ENCODE data around the gene TSHZ2.
"Not testable (repeated sequence)": the region's sequence is repeated elsewhere in the genome, so short reads cannot be mapped to it uniquely, and the experiment has no call there.

The TSHZ2 gene

GRCh38 chr20:53402233-53403005, 430.3 kb downstream of the TSHZ2 start:
- no peak for DNase-seq

GRCh38 chr20:53403029-53403428, 430.9 kb downstream of the TSHZ2 start:
- no peak for DNase-seq

GRCh38 chr20:53405139-53405538, 433.0 kb downstream of the TSHZ2 start:
- peak; percentile 39 for DNase-seq

GRCh38 chr20:53406580-53406979, 434.4 kb downstream of the TSHZ2 start:
- no peak for DNase-seq

- no peak for DNase-seq
These were observed 436.7 kb downstream of the TSHZ2 start for GRCh38 chr20:53408691-53409446.

- no peak for DNase-seq
These were observed 437.2 kb downstream of the TSHZ2 start for GRCh38 chr20:53409447-53409717.

GRCh38 chr20:53411129-53411528, 439.0 kb downstream of the TSHZ2 start:
- DNase-seq: no peak

- no peak for DNase-seq
These were observed 439.7 kb downstream of the TSHZ2 start for GRCh38 chr20:53411891-53412290.

- no peak for DNase-seq
These were observed 440.5 kb downstream of the TSHZ2 start for GRCh38 chr20:53412577-53413185.

GRCh38 chr20:53413186-53413631, 441.1 kb downstream of the TSHZ2 start:
- DNase-seq: no peak

- not testable (repeated sequence) for DNase-seq
These were observed 441.7 kb downstream of the TSHZ2 start for GRCh38 chr20:53413845-53414244.

GRCh38 chr20:53419693-53420460, 447.7 kb downstream of the TSHZ2 start:
- DNase-seq: no peak

GRCh38 chr20:53421343-53421742, 449.2 kb downstream of the TSHZ2 start:
- DNase-seq: no peak

- no peak for DNase-seq
These were observed 449.9 kb downstream of the TSHZ2 start for GRCh38 chr20:53422039-53422438.

- DNase-seq: no peak
These were observed 451.5 kb downstream of the TSHZ2 start for GRCh38 chr20:53423587-53424146.

GRCh38 chr20:53425481-53425880, 453.3 kb downstream of the TSHZ2 start:
- no peak for DNase-seq

- peak; percentile 7 for DNase-seq
These were observed 453.8 kb downstream of the TSHZ2 start for GRCh38 chr20:53425941-53426340.

GRCh38 chr20:53426766-53427312, 454.7 kb downstream of the TSHZ2 start:
- no peak for DNase-seq

- no peak for DNase-seq
These were observed 455.8 kb downstream of the TSHZ2 start for GRCh38 chr20:53427951-53428350.

- no peak for DNase-seq
These were observed 456.4 kb downstream of the TSHZ2 start for GRCh38 chr20:53428588-53428987.

- no peak for DNase-seq
These were observed 456.8 kb downstream of the TSHZ2 start for GRCh38 chr20:53428996-53429395.

GRCh38 chr20:53434662-53435061, 462.5 kb downstream of the TSHZ2 start:
- no peak for DNase-seq

GRCh38 chr20:53436927-53437326, 464.8 kb downstream of the TSHZ2 start:
- DNase-seq: not testable (repeated sequence)
